MM.1S (cell line): Measurements from ENCODE around the gene LGALS3BP.

ENCODE experiments used
- DNase-seq: peaks from one replicate; pipeline ENCODE4 v3.0.0-alpha.2; 2015
- H2AFZ ChIP-seq: fragments of 300-600 bp; sonication (generic); 2 replicates; pipeline ENCODE4 v1.6.0; 2016; ENCODE audit warnings: antibody characterized with exemption, low read length
- H3F3A ChIP-seq: fragments of 300-600 bp; sonication (generic); 2 replicates; pipeline ENCODE4 v1.6.1; 2016; ENCODE audit warnings: mild to moderate bottlenecking, antibody characterized with exemption, low read length, moderate library complexity, mixed read lengths; ENCODE audit not compliant: insufficient read depth
- H3K27ac ChIP-seq: fragments of 300-600 bp; sonication (generic); 2 replicates; pipeline ENCODE4 v1.5.1; 2016; ENCODE audit warnings: mild to moderate bottlenecking, low read length
- H3K27me3 ChIP-seq: fragments of 300-600 bp; sonication (generic); replicated peaks from 2 replicates; pipeline ENCODE4 v1.6.0; 2016; ENCODE audit warnings: low read length; ENCODE audit not compliant: insufficient read depth
- H3K36me3 ChIP-seq: fragments of 300-600 bp; sonication (generic); replicated peaks from 2 replicates; pipeline ENCODE4 v1.6.1; 2016; ENCODE audit warnings: mild to moderate bottlenecking, low read length, mixed read lengths; ENCODE audit not compliant: insufficient read depth
- H3K4me1 ChIP-seq: fragments of 300-600 bp; sonication (generic); 2 replicates; pipeline ENCODE4 v1.6.1; 2016; ENCODE audit warnings: low read length, mixed read lengths
- H3K4me2 ChIP-seq: fragments of 300-600 bp; sonication (generic); 2 replicates; pipeline ENCODE4 v1.6.0; 2016; ENCODE audit warnings: low read depth, low read length
- H3K4me3 ChIP-seq: fragments of 300-600 bp; sonication (generic); 2 replicates; pipeline ENCODE4 v1.5.1; 2016; ENCODE audit warnings: low read length, mixed read lengths
- H3K79me2 ChIP-seq: fragments of 300-600 bp; sonication (generic); 2 replicates; pipeline ENCODE4 v1.6.1; 2016; ENCODE audit warnings: mixed run types, low read length, mixed read lengths
- H3K9ac ChIP-seq: fragments of 300-600 bp; sonication (generic); 2 replicates; pipeline ENCODE4 v1.6.1; 2016; ENCODE audit warnings: low read length, mixed read lengths
- H3K9me2 ChIP-seq: fragments of 300-600 bp; sonication (generic); replicated peaks from 2 replicates; pipeline ENCODE4 v1.6.1; 2016; ENCODE audit warnings: mild to moderate bottlenecking, low read length, mixed read lengths; ENCODE audit not compliant: insufficient read depth
- H3K9me3 ChIP-seq: fragments of 300-600 bp; sonication (generic); replicated peaks from 2 replicates; pipeline ENCODE4 v1.6.1; 2016; ENCODE audit warnings: mild to moderate bottlenecking, low read length, mixed read lengths; ENCODE audit not compliant: insufficient read depth
- H4K20me1 ChIP-seq: fragments of 300-600 bp; sonication (generic); 2 replicates; pipeline ENCODE4 v1.6.1; 2016; ENCODE audit warnings: mild to moderate bottlenecking, low read length, moderate library complexity, mixed read lengths; ENCODE audit not compliant: insufficient read depth
- EZH2 ChIP-seq: fragments of 300-600 bp; sonication (generic); optimal IDR thresholded peaks from 2 replicates; pipeline ENCODE3; 2017; ENCODE audit warnings: low read depth, mild to moderate bottlenecking, antibody characterized with exemption, low read length, mixed read lengths
- EZH2phosphoT487 ChIP-seq: fragments of 300-600 bp; sonication (generic); IDR thresholded peaks from 2 replicates; pipeline ENCODE4 v1.6.1; 2018; ENCODE audit warnings: antibody characterized with exemption, low read length
- TF ChIP-seq, protein P1 (sequence below): fragments of 300-600 bp; sonication (generic); IDR thresholded peaks from 2 replicates; pipeline ENCODE4 v1.5.1; 2016; ENCODE audit warnings: antibody characterized with exemption, low read length, mixed read lengths

LGALS3BP gene

DNA sequence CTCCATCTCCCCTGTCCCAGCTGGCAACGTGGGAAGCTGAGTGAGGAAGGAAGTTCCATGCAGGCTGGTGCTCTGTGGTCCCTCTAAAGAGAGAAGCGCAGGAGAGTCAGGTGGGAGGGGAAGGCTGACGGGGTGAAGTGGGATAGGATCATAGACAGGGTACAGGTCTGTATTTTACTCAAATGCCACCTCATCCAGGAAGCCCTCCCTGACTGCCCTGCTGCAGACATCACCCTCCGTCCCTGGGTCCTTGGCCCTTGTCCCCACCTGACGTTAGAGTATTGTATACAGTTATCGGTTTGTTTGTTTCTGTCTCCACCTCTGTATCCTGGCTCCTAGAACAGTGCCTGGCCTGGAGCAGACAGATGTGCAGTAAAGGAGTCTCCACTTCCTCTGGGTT, 18.2 kb upstream of the LGALS3BP start:
- H3K4me3 ChIP-seq = no peak overlapping the region
- no peaks in the 10 kb centered on the region for H3F3A ChIP-seq
- H3K4me2 ChIP-seq = no peak overlapping the region
- peaks cover 2% of the 10 kb centered on the region; the same call in 1 of the 2 replicates for H3K36me3 ChIP-seq
- no peaks in the 10 kb centered on the region for H3K27me3 ChIP-seq
- no peaks in the 10 kb centered on the region for H3K9me3 ChIP-seq
- no peaks in the 10 kb centered on the region for H4K20me1 ChIP-seq
- peaks cover 44% of the 10 kb centered on the region for H3K79me2 ChIP-seq
- no peak for TF ChIP-seq EZH2
- H3K9me2 ChIP-seq = no peaks in the 10 kb centered on the region
- no peak overlapping the region for H3K9ac ChIP-seq
- no peak overlapping the region for H3K27ac ChIP-seq
- no peak for DNase-seq
- no peak overlapping the region for H2AFZ ChIP-seq
- no peaks in the 10 kb centered on the region for H3K4me1 ChIP-seq

DNA sequence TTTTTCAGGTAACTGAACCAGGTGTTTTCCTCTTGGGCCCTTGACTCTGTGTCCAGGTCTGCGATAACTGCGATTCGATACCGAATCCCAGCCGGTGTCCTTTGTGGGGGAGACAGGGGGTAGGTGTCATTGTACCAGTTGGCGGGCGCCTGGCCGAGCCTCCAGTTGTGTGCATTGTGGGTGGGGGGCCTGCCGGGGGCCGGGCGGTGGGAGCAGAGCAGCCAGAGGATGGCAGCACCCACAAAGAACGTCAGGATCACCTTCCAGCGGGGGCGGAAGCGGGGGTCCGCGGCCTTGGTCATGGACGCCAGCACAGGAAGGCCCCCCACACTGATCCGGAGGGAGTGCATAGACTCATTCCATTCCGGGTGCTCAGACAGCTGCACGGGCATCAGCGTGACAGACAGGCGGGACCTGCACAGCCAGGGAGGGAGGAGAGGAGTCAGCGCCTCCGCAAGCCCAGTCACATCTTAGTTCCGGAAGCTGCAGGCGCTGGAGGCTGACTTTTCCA, 17.6 kb upstream of the LGALS3BP start:
- peaks cover 38% of the 10 kb centered on the region for H3K79me2 ChIP-seq
- no peak overlapping the region for H2AFZ ChIP-seq
- no peak overlapping the region for H3K4me2 ChIP-seq
- peaks cover 2% of the 10 kb centered on the region for H3K36me3 ChIP-seq
- H4K20me1 ChIP-seq = no peaks in the 10 kb centered on the region
- no peaks in the 10 kb centered on the region for H3K27me3 ChIP-seq
- H3K9me3 ChIP-seq = no peaks in the 10 kb centered on the region
- no peak overlapping the region for H3K4me3 ChIP-seq
- H3K9ac ChIP-seq = no peak overlapping the region
- H3K4me1 ChIP-seq = no peaks in the 10 kb centered on the region
- TF ChIP-seq EZH2phosphoT487 (no peak), EZH2 (no peak)
- TF ChIP-seq, protein P1, sequence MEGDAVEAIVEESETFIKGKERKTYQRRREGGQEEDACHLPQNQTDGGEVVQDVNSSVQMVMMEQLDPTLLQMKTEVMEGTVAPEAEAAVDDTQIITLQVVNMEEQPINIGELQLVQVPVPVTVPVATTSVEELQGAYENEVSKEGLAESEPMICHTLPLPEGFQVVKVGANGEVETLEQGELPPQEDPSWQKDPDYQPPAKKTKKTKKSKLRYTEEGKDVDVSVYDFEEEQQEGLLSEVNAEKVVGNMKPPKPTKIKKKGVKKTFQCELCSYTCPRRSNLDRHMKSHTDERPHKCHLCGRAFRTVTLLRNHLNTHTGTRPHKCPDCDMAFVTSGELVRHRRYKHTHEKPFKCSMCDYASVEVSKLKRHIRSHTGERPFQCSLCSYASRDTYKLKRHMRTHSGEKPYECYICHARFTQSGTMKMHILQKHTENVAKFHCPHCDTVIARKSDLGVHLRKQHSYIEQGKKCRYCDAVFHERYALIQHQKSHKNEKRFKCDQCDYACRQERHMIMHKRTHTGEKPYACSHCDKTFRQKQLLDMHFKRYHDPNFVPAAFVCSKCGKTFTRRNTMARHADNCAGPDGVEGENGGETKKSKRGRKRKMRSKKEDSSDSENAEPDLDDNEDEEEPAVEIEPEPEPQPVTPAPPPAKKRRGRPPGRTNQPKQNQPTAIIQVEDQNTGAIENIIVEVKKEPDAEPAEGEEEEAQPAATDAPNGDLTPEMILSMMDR = no peak
- no peak overlapping the region for H3K27ac ChIP-seq
- DNase-seq = no peak
- no peaks in the 10 kb centered on the region for H3K9me2 ChIP-seq
- H3F3A ChIP-seq = no peaks in the 10 kb centered on the region

DNA sequence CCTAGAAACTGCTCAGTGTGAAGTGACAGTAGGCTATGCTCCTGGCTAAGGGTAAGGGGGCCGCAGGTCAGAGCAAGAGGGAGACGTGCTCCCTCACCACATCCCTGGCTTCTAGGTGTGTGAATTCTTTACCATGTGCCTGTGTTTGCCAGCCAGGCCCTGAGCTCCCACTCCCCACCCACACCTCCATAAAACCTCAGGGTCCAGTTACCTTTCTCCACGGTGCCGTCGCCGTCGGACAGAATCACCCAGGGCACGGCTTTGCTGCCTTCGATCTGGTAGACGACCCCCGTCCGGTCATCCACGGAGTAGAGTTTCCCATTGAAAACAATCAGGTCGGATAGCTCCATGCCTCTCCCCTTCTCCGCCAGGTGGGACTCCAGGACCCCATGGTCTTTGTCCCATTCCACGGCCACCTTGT, 17.1 kb upstream of the LGALS3BP start:
- H3K36me3 ChIP-seq = peaks cover 2% of the 10 kb centered on the region

DNA sequence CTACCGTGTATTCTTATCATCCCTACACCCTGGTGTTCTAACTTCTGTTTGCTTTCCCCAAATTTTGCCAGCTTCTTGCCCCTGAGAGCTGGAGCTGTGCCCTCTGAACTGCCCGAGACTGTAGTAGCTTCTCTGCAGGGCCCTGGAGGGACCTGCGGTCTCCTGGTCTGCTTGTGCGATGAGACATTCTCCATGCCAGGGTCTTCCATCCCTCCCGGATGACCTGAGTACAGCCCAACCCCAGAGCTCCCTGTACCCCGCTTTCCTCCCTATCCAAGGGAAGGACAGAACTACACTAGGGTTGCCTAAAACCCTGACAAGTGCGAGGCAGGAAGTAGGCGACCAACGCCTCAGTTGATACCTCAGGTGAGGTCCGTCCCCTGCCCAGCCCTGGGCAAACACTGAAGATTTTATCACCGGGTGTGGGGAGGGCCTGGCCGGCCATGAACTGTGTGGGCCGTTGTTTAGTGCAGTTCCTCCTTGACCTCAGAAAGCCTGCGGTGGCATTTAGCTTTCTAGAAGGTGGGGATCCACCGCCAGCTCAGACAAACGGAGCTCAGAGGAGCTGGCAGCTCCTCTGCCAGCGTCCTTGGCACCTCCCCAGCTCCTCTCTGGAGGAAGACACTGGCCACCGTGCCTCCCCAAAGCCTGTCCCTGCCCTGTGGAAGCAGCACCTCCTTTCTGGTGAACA, 16.2 kb upstream of the LGALS3BP start:
- Histone ChIP-seq H2AFZ (no peak overlapping the region), H3K79me2 (peaks cover 24% of the 10 kb centered on the region), H3K4me1 (no peaks in the 10 kb centered on the region), H3K27me3 (no peaks in the 10 kb centered on the region), H3K9ac (no peak overlapping the region), H4K20me1 (no peaks in the 10 kb centered on the region), H3K9me2 (no peaks in the 10 kb centered on the region), H3K4me2 (no peak overlapping the region), H3K36me3 (peaks cover 2% of the 10 kb centered on the region), H3F3A (no peaks in the 10 kb centered on the region), H3K9me3 (no peaks in the 10 kb centered on the region), H3K4me3 (no peak overlapping the region), H3K27ac (no peak overlapping the region)
- TF ChIP-seq, protein P1 = no peak
- no peak for TF ChIP-seq EZH2
- no peak for TF ChIP-seq EZH2phosphoT487
- DNase-seq = no peak

More for the DNA sequence above, 17.1 kb upstream of the LGALS3BP start:
- H3K9me3 ChIP-seq = no peaks in the 10 kb centered on the region
- no peak for TF ChIP-seq EZH2
- no peak for TF ChIP-seq EZH2phosphoT487
- DNase-seq = no peak
- no peaks in the 10 kb centered on the region for H3K27me3 ChIP-seq
- no peaks in the 10 kb centered on the region for H3K9me2 ChIP-seq
- H3K4me2 ChIP-seq = no peak overlapping the region
- peaks cover 33% of the 10 kb centered on the region for H3K79me2 ChIP-seq
- H3K27ac ChIP-seq = no peak overlapping the region
- no peaks in the 10 kb centered on the region for H3K4me1 ChIP-seq
- no peaks in the 10 kb centered on the region for H3F3A ChIP-seq
- H3K4me3 ChIP-seq = no peak overlapping the region
- no peak overlapping the region for H3K9ac ChIP-seq
- H2AFZ ChIP-seq = no peak overlapping the region
- H4K20me1 ChIP-seq = no peaks in the 10 kb centered on the region
